A549 (cell line): ENCODE results near the gene PROM2. TPM values are rescaled to one million over a fixed set of nuclear protein-coding genes. Genes with fewer than 3 reads are reported as not detected.

Experiments
- ATAC-seq, 2 experiments: fragments of 200-7000 bp in 1 of 2; fragments of >200 bp in 1 of 2; cut with Nextera tagmentation in 1 of 2; cut with Tn5 transposase in 1 of 2; 3 replicates each; pipeline versions ENCODE4 v1.8.0 to v1.9.1; 2018 to 2020; ENCODE audit warnings: mild to moderate bottlenecking in 1 of 2, moderate library complexity in 1 of 2
- CTCF ChIA-PET: fragments of 300-600 bp; sonication (Branson Sonifier 250); formaldehyde crosslinking; extraction: SDS; loops from one replicate; lab custom pipeline; 2021; ENCODE audit warnings: antibody characterized with exemption, inconsistent platforms; lab: Yijun Ruan, JAX
- POLR2A ChIA-PET: fragments of 350-600 bp; formaldehyde crosslinking; extraction: SDS; loops from one replicate; lab custom pipeline; 2021; ENCODE audit warnings: antibody characterized with exemption, inconsistent platforms; lab: Yijun Ruan, JAX
- DNase-seq, 2 experiments: peaks; one replicate each; pipeline versions ENCODE4 v3.0.0 to v3.0.0-alpha.2; 2011 to 2016; ENCODE audit warnings: low read depth in 1 of 2, low spot score in 1 of 2
- FAIRE-seq: peaks from 2 replicates; lab custom pipeline; 2011; peaks lifted over from hg19 to GRCh38; lab: Jason Lieb, UNC
- H3K27ac ChIP-seq, 2 experiments: fragments of >200 bp; sonication (Bioruptor Twin); formaldehyde crosslinking; 3 replicates each; pipeline ENCODE4 v1.5.1; 2016 to 2017
- H3K4me1 ChIP-seq: fragments of >200 bp; sonication (Bioruptor Twin); formaldehyde crosslinking; 3 replicates; pipeline ENCODE4 v1.6.1; 2016
- H3K4me2 ChIP-seq: fragments of >200 bp; sonication (Bioruptor Twin); formaldehyde crosslinking; 3 replicates; pipeline ENCODE4 v1.6.1; 2016
- H3K4me3 ChIP-seq: fragments of >200 bp; sonication (Bioruptor Twin); formaldehyde crosslinking; 3 replicates; pipeline ENCODE4 v1.5.1; 2016
- H3K9me3 ChIP-seq: fragments of >200 bp; sonication (Bioruptor Twin); formaldehyde crosslinking; 3 replicates; pipeline ENCODE4 v1.6.1; 2016
- ATOH8 ChIP-seq: fragments of 250-450 bp; sonication (Bioruptor Pico); IDR thresholded peaks from 2 replicates; pipeline ENCODE4 v1.5.0; 2020; ENCODE audit warnings: low read depth, mild to moderate bottlenecking, moderate library complexity
- BHLHE40 ChIP-seq: IDR thresholded peaks from 2 replicates; pipeline ENCODE4 v1.6.1; 2012; ENCODE audit warnings: low read depth, low read length, inconsistent platforms
- CBX8 ChIP-seq: fragments of 200-600 bp; sonication (generic); IDR thresholded peaks from 2 replicates; pipeline ENCODE4 v1.6.1; 2016
- CEBPB ChIP-seq, 2 experiments: fragments of >200 bp in 1 of 2; sonication (Bioruptor Twin) in 1 of 2; formaldehyde crosslinking in 1 of 2; IDR thresholded peaks; 2 replicates each; pipeline ENCODE4 v1.6.1; 2012 to 2016
- EHF ChIP-seq: fragments of 250-450 bp; sonication (Bioruptor Pico); IDR thresholded peaks from 2 replicates; pipeline ENCODE4 v1.5.0; 2020; ENCODE audit warnings: mild to moderate bottlenecking
- ESRRA ChIP-seq: fragments of 150-350 bp; IDR thresholded peaks from 2 replicates; pipeline ENCODE4 v1.6.1; 2014; ENCODE audit warnings: mild to moderate bottlenecking, low read length, borderline replicate concordance
- FOSL2 ChIP-seq, 2 experiments: fragments of 450-650 bp in 1 of 2; fragments of >200 bp in 1 of 2; sonication (Bioruptor Twin) in 1 of 2; formaldehyde crosslinking; IDR thresholded peaks; 2 replicates each; pipeline versions ENCODE4 v1.5.0 to v1.6.1; 2016 to 2020; ENCODE audit warnings: mild to moderate bottlenecking in 1 of 2, moderate library complexity in 1 of 2
- GATA3 ChIP-seq: IDR thresholded peaks from 2 replicates; pipeline ENCODE4 v1.6.1; 2012; ENCODE audit warnings: borderline replicate concordance
- HDAC2 ChIP-seq: fragments of 200-600 bp; sonication (generic); IDR thresholded peaks from 2 replicates; pipeline ENCODE4 v1.6.1; 2016
- HES2 ChIP-seq: fragments of >200 bp; sonication (Bioruptor Twin); formaldehyde crosslinking; IDR thresholded peaks from 2 replicates; pipeline ENCODE4 v1.6.1; 2016
- HMGXB4 ChIP-seq: fragments of 250-450 bp; sonication (Bioruptor Pico); IDR thresholded peaks from 2 replicates; pipeline ENCODE4 v1.5.0; 2021; ENCODE audit warnings: mild to moderate bottlenecking, moderate library complexity, borderline replicate concordance
- JUN ChIP-seq, 2 experiments: fragments of >200 bp; sonication (Bioruptor Twin); formaldehyde crosslinking; IDR thresholded peaks; 2 replicates in 1 of 2; 3 replicates in 1 of 2; pipeline ENCODE4 v1.6.1; 2016 to 2017
- MAX ChIP-seq: IDR thresholded peaks from 2 replicates; pipeline ENCODE4 v1.6.1; 2012
- NFE2L2 ChIP-seq: fragments of 150-350 bp; conservative IDR thresholded peaks from 2 replicates; pipeline ENCODE4 v1.6.1; 2014; ENCODE audit warnings: low read length
- NPAS2 ChIP-seq: fragments of 250-450 bp; sonication (Bioruptor Pico); IDR thresholded peaks from 2 replicates; pipeline ENCODE4 v1.8.0; 2022; ENCODE audit warnings: mild to moderate bottlenecking, moderate library complexity, borderline replicate concordance
- PBX3 ChIP-seq: IDR thresholded peaks from 2 replicates; pipeline ENCODE4 v1.6.1; 2012
- PHF8 ChIP-seq: fragments of 200-600 bp; sonication (generic); IDR thresholded peaks from 2 replicates; pipeline ENCODE4 v1.6.1; 2016; ENCODE audit warnings: low read depth, mild to moderate bottlenecking, antibody characterized with exemption, moderate library complexity, borderline replicate concordance
- POLR2A ChIP-seq: IDR thresholded peaks from 2 replicates; pipeline ENCODE4 v1.6.1; 2012; ENCODE audit warnings: mild to moderate bottlenecking, low read length
- POLR2AphosphoS2 ChIP-seq: conservative IDR thresholded peaks from 2 replicates; pipeline ENCODE4 v1.6.1; 2012; ENCODE audit warnings: low read length, improper control_type of control experiment, inconsistent platforms
- RNF2 ChIP-seq: fragments of 200-600 bp; sonication (generic); IDR thresholded peaks from 2 replicates; pipeline ENCODE4 v1.6.1; 2016; ENCODE audit warnings: low read depth, mild to moderate bottlenecking, antibody characterized with exemption, moderate library complexity, borderline replicate concordance
- SMC3 ChIP-seq: fragments of >200 bp; sonication (Bioruptor Twin); formaldehyde crosslinking; IDR thresholded peaks from 3 replicates; pipeline ENCODE4 v1.6.1; 2018; ENCODE audit warnings: inconsistent platforms
- SREBF2 ChIP-seq: fragments of 450-650 bp; IDR thresholded peaks from 2 replicates; pipeline ENCODE4 v1.6.1; 2014; ENCODE audit warnings: mild to moderate bottlenecking, moderate library complexity
- ZC3H11A ChIP-seq: fragments of 450-650 bp; IDR thresholded peaks from 2 replicates; pipeline ENCODE4 v1.6.1; 2014; ENCODE audit warnings: antibody characterized with exemption, mild to moderate bottlenecking
- ZNF302 ChIP-seq: fragments of 250-450 bp; sonication (Bioruptor Pico); IDR thresholded peaks from 2 replicates; pipeline ENCODE4 v1.9.0; 2021; ENCODE audit warnings: inconsistent platforms, mild to moderate bottlenecking, moderate library complexity
- WGBS: methylation state at CpG from one replicate; pipeline ENCODE4 v1.1.6; 2017; ENCODE audit errors: missing lambda C conversion rate; 5-methylcytosine and 5-hydroxymethylcytosine counted together
- polyA plus RNA-seq, 4 experiments: library from polyadenylated mRNA; depleted of rRNA in 3 of 4; stranded (reverse); fragments of >200 nt; fragmentation: RNase III in 1 of 4; extraction: RNeasy Plus Mini Kit Qiagen cat#74134 plus additional on column Dnase treatment in 1 of 4; gene quantifications; 2 replicates in 3 of 4; 3 replicates in 1 of 4; pipeline ENCODE4 v1.2.3, GENCODE V29; 2011 to 2017

PROM2 gene
- polyA plus RNA-seq, 2 of the 4 experiments (the other 2 are of a cell fraction): 0.08 to 0.09 TPM

GRCh38 chr2:95330794-95331338 is 56.6 kb downstream of the PROM2 start:
- POLR2A ChIA-PET: no interaction called here
- H3K4me1 ChIP-seq: no peaks in the 10 kb centered on the region
- no peak for FAIRE-seq
- TF ChIP-seq FOSL2 (IDR thresholded peaks at IDR 0.05) (no peak), FOSL2 (CRISPR knock-in tag; IDR thresholded peaks at IDR 0.05) (no peak), HMGXB4 (no peak), ESRRA (no peak), JUN (IDR thresholded peaks at IDR 0.05) (no peak), ZC3H11A (no peak)
- no peak overlapping the region for H3K27ac ChIP-seq
- CTCF ChIA-PET: interaction anchor here (0.5 to 2.5 kb wide), 2 partner anchors 14 to 217 kb away, joined by 5 to 15 read pairs; no protein-coding TSS in a partner anchor
- H3K9me3 ChIP-seq: peaks cover 8% of the 10 kb centered on the region; the same call in 2 of the 3 replicates
- WGBS: 62% methylated on average over 11 of the region's 11 CpGs
- ATAC-seq: no peak
- no peak overlapping the region for H3K4me3 ChIP-seq
- no peak overlapping the region for H3K4me2 ChIP-seq
- no peak for DNase-seq

GRCh38 chr2:95331606-95332005 is 57.4 kb downstream of the PROM2 start:
- Histone ChIP-seq H3K4me1 (no peaks in the 10 kb centered on the region), H3K4me3 (no peak overlapping the region), H3K27ac (no peak overlapping the region), H3K9me3 (peaks cover 6% of the 10 kb centered on the region; the same call in 1 of the 3 replicates), H3K4me2 (no peak overlapping the region)
- DNase-seq (no peak), FAIRE-seq (no peak), ATAC-seq (no peak)
- CTCF ChIA-PET: interaction anchor here (0.5 to 2.5 kb wide), 2 partner anchors 14 to 84 kb away, joined by 3 to 15 read pairs; no protein-coding TSS in a partner anchor
- 60% methylated on average over 10 of the region's 10 CpGs for WGBS
- POLR2A ChIA-PET: no interaction called here
- no peak for TF ChIP-seq ZNF302 (CRISPR knock-in tag)
- TF ChIP-seq PHF8: no peak
- TF ChIP-seq GATA3: no peak
- TF ChIP-seq CBX8: no peak
- no peak for TF ChIP-seq EHF
- TF ChIP-seq CEBPB (IDR thresholded peaks at IDR 0.05): no peak
- TF ChIP-seq POLR2AphosphoS2: no peak
- TF ChIP-seq NFE2L2: no peak
- no peak for TF ChIP-seq ESRRA
- TF ChIP-seq SREBF2: no peak
- no peak for TF ChIP-seq PBX3
- no peak for TF ChIP-seq SMC3
- no peak for TF ChIP-seq RNF2

GRCh38 chr2:95332036-95332435 is 57.8 kb downstream of the PROM2 start:
- peaks cover 5% of the 10 kb centered on the region; the same call in 1 of the 3 replicates for H3K9me3 ChIP-seq
- no peak overlapping the region for H3K4me3 ChIP-seq
- no peaks in the 10 kb centered on the region for H3K4me1 ChIP-seq
- TF ChIP-seq BHLHE40: no peak
- no peak for TF ChIP-seq FOSL2 (IDR thresholded peaks at IDR 0.05)
- no peak for TF ChIP-seq FOSL2 (CRISPR knock-in tag; IDR thresholded peaks at IDR 0.05)
- TF ChIP-seq ATOH8: no peak
- no peak for TF ChIP-seq ESRRA
- TF ChIP-seq CEBPB (IDR thresholded peaks at IDR 0.05): no peak
- TF ChIP-seq POLR2A: no peak
- TF ChIP-seq HES2: no peak
- TF ChIP-seq HMGXB4: no peak
- TF ChIP-seq ZNF302 (CRISPR knock-in tag): no peak
- TF ChIP-seq PBX3: no peak
- no peak for TF ChIP-seq NPAS2
- TF ChIP-seq MAX: no peak
- no peak for TF ChIP-seq HDAC2
- ATAC-seq (no peak), FAIRE-seq (no peak), DNase-seq (no peak)
- no peak overlapping the region for H3K4me2 ChIP-seq
- 65% methylated on average over 8 of the region's 8 CpGs for WGBS
- H3K27ac ChIP-seq: no peak overlapping the region
- ChIA-PET CTCF (interaction anchor here (0.5 kb wide), 1 partner anchor 83 kb away, joined by 3 read pairs; no protein-coding TSS in a partner anchor), POLR2A (no interaction called here)
